OCI-LY3 (cell line): ENCODE results near the gene SEC16B.

ENCODE experiments used
- EZH2phosphoT487 ChIP-seq: fragments of 200-600 bp; shearing (Covaris generic); IDR thresholded peaks from 2 replicates; pipeline ENCODE4 v1.6.1; 2018; ENCODE audit warnings: antibody characterized with exemption, mixed run types, low read depth
- TF ChIP-seq, protein P1 (sequence below): fragments of 200-600, 300-600 bp; sonication (generic); IDR thresholded peaks from 2 replicates; pipeline ENCODE4 v1.5.1; 2014; ENCODE audit warnings: antibody characterized with exemption, low read length, low read depth

DNA sequence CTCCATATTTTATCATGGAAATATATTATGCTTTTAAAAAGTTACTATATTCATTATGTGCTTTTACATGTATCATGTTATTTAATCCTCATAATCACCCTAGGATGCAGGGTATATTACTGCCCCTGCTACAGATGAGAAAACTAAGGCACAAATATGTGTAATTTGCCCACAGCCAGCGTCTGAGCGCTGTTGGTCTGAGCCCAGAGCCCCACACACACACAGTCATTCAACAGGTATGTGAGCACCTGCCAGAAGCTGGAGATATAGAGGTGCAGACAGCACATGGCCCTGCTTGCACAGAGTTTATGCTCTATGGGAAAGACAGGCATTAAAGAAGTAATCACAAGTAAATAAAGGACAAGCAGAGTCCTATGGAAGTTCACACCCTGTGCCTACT, 49.8 kb upstream of the SEC16B start:
- TF ChIP-seq, protein P1, sequence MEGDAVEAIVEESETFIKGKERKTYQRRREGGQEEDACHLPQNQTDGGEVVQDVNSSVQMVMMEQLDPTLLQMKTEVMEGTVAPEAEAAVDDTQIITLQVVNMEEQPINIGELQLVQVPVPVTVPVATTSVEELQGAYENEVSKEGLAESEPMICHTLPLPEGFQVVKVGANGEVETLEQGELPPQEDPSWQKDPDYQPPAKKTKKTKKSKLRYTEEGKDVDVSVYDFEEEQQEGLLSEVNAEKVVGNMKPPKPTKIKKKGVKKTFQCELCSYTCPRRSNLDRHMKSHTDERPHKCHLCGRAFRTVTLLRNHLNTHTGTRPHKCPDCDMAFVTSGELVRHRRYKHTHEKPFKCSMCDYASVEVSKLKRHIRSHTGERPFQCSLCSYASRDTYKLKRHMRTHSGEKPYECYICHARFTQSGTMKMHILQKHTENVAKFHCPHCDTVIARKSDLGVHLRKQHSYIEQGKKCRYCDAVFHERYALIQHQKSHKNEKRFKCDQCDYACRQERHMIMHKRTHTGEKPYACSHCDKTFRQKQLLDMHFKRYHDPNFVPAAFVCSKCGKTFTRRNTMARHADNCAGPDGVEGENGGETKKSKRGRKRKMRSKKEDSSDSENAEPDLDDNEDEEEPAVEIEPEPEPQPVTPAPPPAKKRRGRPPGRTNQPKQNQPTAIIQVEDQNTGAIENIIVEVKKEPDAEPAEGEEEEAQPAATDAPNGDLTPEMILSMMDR, result no peak
- no peak for TF ChIP-seq EZH2phosphoT487
